ENCODE results near the gene ZNF576.

Gene ZNF576

DNA sequence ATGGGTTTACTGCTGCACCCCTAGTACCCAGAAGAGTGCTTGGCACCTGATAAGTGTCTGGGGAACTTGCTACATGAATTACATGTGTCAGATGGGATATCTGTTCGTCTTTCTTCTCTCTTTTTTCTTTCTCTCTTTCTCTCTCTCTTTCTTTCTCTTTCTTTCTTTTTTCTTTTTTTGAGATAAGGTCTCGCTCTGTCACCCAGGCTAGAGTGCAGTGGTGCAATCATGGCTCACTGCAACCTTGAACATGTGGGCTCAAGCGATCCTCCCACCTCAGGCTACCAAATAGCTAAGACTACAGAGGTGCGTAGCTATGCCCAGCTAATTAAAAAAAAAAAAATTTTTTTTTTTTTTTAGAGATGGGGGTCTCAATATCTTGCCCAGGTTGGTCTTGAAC is 37.1 kb downstream of the ZNF576 start (continued):
- no peak for TF ChIP-seq OSR1 (CRISPR knock-in tag; IDR thresholded peaks at IDR 0.05)

DNA sequence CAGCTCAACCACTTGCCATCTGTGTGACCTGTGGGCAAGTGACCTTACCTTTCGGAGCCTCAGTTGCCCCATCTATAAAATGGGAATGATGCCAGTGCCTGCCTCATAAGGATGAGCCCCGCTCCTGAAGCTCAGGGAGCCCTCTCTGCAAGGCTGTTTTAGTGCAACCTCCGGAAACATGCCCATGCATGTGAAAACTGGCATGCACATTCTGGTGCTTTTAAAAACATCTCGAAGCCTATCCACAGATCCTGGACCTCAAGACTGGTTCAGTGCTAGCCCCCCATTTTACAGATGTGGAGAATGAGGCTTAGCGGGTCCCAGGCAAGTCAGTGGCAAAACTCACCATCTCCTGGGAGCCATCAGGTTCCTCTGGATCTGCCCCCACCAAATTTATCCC is 37.7 kb downstream of the ZNF576 start:
- ATAC-seq = no peak
- TF ChIP-seq ZNF70 (CRISPR knock-in tag; IDR thresholded peaks at IDR 0.05) = no peak
- TF ChIP-seq, protein P1, sequence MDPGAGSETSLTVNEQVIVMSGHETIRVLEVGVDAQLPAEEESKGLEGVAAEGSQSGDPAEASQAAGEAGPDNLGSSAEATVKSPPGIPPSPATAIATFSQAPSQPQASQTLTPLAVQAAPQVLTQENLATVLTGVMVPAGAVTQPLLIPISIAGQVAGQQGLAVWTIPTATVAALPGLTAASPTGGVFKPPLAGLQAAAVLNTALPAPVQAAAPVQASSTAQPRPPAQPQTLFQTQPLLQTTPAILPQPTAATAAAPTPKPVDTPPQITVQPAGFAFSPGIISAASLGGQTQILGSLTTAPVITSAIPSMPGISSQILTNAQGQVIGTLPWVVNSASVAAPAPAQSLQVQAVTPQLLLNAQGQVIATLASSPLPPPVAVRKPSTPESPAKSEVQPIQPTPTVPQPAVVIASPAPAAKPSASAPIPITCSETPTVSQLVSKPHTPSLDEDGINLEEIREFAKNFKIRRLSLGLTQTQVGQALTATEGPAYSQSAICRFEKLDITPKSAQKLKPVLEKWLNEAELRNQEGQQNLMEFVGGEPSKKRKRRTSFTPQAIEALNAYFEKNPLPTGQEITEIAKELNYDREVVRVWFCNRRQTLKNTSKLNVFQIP (CRISPR knock-in tag; IDR thresholded peaks at IDR 0.05; ENCODE audit: borderline replicate concordance, low read depth) = no peak
- TF ChIP-seq SNAI2 (CRISPR knock-in tag; IDR thresholded peaks at IDR 0.05) = no peak
- TF ChIP-seq GLIS3 (CRISPR knock-in tag; IDR thresholded peaks at IDR 0.05) = no peak

DNA sequence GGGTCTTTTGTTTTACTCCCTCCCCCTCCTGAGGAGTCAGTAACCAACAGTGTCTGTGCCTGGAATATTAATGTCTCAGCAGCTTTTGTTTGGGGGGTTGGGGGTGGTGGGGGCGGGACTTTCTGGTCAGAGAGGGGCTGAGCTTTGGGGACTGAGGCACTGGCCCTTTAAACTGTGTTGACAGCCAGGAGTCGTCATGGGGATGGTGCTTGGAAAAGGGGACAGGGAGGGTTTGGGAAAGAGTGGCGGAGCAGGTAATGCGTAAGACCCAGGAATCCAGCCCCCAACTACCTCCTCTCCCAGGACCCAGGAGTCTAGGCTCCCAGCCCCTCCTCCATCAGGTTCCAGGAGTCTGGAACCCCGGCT is 38.1 kb downstream of the ZNF576 start:
- TF ChIP-seq, protein P2, sequence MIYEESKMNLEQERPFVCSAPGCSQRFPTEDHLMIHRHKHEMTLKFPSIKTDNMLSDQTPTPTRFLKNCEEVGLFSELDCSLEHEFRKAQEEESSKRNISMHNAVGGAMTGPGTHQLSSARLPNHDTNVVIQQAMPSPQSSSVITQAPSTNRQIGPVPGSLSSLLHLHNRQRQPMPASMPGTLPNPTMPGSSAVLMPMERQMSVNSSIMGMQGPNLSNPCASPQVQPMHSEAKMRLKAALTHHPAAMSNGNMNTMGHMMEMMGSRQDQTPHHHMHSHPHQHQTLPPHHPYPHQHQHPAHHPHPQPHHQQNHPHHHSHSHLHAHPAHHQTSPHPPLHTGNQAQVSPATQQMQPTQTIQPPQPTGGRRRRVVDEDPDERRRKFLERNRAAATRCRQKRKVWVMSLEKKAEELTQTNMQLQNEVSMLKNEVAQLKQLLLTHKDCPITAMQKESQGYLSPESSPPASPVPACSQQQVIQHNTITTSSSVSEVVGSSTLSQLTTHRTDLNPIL (CRISPR knock-in tag; IDR thresholded peaks at IDR 0.05; ENCODE audit: low read depth) = no peak
- no peak for TF ChIP-seq ZFP3 (CRISPR knock-in tag; IDR thresholded peaks at IDR 0.05)
- no peak for TF ChIP-seq OSR1 (CRISPR knock-in tag; IDR thresholded peaks at IDR 0.05)
- TF ChIP-seq GLIS3 (CRISPR knock-in tag; IDR thresholded peaks at IDR 0.05) = no peak
- TF ChIP-seq BACH2 (CRISPR knock-in tag; IDR thresholded peaks at IDR 0.05; ENCODE audit: borderline replicate concordance) = no peak
- TF ChIP-seq, protein P1 (CRISPR knock-in tag; IDR thresholded peaks at IDR 0.05; ENCODE audit: borderline replicate concordance, low read depth) = no peak
- TF ChIP-seq, protein P3, sequence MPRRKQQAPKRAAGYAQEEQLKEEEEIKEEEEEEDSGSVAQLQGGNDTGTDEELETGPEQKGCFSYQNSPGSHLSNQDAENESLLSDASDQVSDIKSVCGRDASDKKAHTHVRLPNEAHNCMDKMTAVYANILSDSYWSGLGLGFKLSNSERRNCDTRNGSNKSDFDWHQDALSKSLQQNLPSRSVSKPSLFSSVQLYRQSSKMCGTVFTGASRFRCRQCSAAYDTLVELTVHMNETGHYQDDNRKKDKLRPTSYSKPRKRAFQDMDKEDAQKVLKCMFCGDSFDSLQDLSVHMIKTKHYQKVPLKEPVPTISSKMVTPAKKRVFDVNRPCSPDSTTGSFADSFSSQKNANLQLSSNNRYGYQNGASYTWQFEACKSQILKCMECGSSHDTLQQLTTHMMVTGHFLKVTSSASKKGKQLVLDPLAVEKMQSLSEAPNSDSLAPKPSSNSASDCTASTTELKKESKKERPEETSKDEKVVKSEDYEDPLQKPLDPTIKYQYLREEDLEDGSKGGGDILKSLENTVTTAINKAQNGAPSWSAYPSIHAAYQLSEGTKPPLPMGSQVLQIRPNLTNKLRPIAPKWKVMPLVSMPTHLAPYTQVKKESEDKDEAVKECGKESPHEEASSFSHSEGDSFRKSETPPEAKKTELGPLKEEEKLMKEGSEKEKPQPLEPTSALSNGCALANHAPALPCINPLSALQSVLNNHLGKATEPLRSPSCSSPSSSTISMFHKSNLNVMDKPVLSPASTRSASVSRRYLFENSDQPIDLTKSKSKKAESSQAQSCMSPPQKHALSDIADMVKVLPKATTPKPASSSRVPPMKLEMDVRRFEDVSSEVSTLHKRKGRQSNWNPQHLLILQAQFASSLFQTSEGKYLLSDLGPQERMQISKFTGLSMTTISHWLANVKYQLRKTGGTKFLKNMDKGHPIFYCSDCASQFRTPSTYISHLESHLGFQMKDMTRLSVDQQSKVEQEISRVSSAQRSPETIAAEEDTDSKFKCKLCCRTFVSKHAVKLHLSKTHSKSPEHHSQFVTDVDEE (CRISPR knock-in tag; IDR thresholded peaks at IDR 0.05) = no peak
- TF ChIP-seq ZNF8 (CRISPR knock-in tag; IDR thresholded peaks at IDR 0.05) = no peak
- TF ChIP-seq ZNF565 (CRISPR knock-in tag; conservative IDR thresholded peaks at IDR 0.05; ENCODE audit: low read depth) = no peak
- TF ChIP-seq, protein P4, sequence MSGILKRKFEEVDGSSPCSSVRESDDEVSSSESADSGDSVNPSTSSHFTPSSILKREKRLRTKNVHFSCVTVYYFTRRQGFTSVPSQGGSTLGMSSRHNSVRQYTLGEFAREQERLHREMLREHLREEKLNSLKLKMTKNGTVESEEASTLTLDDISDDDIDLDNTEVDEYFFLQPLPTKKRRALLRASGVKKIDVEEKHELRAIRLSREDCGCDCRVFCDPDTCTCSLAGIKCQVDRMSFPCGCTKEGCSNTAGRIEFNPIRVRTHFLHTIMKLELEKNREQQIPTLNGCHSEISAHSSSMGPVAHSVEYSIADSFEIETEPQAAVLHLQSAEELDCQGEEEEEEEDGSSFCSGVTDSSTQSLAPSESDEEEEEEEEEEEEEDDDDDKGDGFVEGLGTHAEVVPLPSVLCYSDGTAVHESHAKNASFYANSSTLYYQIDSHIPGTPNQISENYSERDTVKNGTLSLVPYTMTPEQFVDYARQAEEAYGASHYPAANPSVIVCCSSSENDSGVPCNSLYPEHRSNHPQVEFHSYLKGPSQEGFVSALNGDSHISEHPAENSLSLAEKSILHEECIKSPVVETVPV (CRISPR knock-in tag; IDR thresholded peaks at IDR 0.05) = no peak
- TF ChIP-seq PPARA (CRISPR knock-in tag; IDR thresholded peaks at IDR 0.05; ENCODE audit: borderline replicate concordance) = no peak
- no peak for TF ChIP-seq ARNTL (CRISPR knock-in tag; IDR thresholded peaks at IDR 0.05; ENCODE audit: borderline replicate concordance, low read depth)
- no peak for TF ChIP-seq SNAI2 (CRISPR knock-in tag; IDR thresholded peaks at IDR 0.05)
- no peak for TF ChIP-seq ZC3H10 (CRISPR knock-in tag; IDR thresholded peaks at IDR 0.05)
- no peak for TF ChIP-seq ZNF70 (CRISPR knock-in tag; IDR thresholded peaks at IDR 0.05)
- TF ChIP-seq TOX (CRISPR knock-in tag; IDR thresholded peaks at IDR 0.05; ENCODE audit: borderline replicate concordance) = no peak
- no peak for TF ChIP-seq ESRRG (CRISPR knock-in tag; IDR thresholded peaks at IDR 0.05)
- no peak for ATAC-seq

DNA sequence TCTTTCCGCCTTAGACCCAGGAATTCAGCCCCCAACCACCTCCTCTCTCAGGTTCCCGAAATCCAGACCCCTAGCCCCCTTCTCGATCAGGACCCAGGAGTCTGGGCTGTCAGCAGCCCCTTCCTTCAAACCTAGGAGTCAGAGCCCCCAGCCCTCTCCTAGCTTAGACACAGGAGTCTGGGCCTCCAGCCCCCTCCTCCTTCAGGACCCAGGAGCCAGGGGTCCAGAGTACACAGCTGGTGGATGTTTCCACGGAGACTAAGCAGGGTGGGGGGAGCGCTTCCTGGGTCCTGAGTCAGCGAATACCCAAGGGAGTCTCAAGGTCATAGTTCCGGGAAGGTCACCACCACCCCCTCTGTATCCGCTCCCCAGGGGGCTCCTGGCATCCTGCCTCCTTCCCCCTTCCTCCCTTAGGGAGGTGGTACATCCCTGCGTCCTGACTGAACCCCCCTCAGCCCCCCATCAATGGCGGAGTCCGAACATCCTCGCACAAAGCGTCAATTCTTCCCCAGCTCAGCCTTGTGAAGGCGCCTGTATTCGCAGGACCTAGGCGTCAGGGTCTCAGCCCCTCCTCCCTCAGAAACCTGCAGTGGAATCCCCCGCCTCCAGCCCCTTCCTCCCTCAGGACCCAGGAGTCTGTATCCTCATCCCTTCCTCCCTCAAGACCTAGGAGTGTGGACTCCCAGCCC is 38.6 kb downstream of the ZNF576 start:
- ATAC-seq = no peak
- TF ChIP-seq ZFP30 (CRISPR knock-in tag; IDR thresholded peaks at IDR 0.05) = no peak
- no peak for TF ChIP-seq CSDC2 (CRISPR knock-in tag; IDR thresholded peaks at IDR 0.05)
- TF ChIP-seq, protein P1 (CRISPR knock-in tag; IDR thresholded peaks at IDR 0.05; ENCODE audit: borderline replicate concordance, low read depth) = no peak
- no peak for TF ChIP-seq TCF4 (CRISPR knock-in tag; IDR thresholded peaks at IDR 0.05; ENCODE audit: borderline replicate concordance)
- TF ChIP-seq ARNTL (CRISPR knock-in tag; IDR thresholded peaks at IDR 0.05; ENCODE audit: borderline replicate concordance, low read depth) = no peak
- TF ChIP-seq RARB (CRISPR knock-in tag; IDR thresholded peaks at IDR 0.05) = no peak
- TF ChIP-seq, protein P3 (CRISPR knock-in tag; IDR thresholded peaks at IDR 0.05) = no peak
- no peak for TF ChIP-seq ZNF565 (CRISPR knock-in tag; conservative IDR thresholded peaks at IDR 0.05; ENCODE audit: low read depth)
